OCI-LY3 (cell line): ENCODE results near the gene HMCN1.

ENCODE experiments used
- EZH2phosphoT487 ChIP-seq: fragments of 200-600 bp; shearing (Covaris generic); IDR thresholded peaks from 2 replicates; pipeline ENCODE4 v1.6.1; 2018; ENCODE audit warnings: antibody characterized with exemption, mixed run types, low read depth
- TF ChIP-seq, protein P1 (sequence below): fragments of 200-600, 300-600 bp; sonication (generic); IDR thresholded peaks from 2 replicates; pipeline ENCODE4 v1.5.1; 2014; ENCODE audit warnings: antibody characterized with exemption, low read length, low read depth

DNA sequence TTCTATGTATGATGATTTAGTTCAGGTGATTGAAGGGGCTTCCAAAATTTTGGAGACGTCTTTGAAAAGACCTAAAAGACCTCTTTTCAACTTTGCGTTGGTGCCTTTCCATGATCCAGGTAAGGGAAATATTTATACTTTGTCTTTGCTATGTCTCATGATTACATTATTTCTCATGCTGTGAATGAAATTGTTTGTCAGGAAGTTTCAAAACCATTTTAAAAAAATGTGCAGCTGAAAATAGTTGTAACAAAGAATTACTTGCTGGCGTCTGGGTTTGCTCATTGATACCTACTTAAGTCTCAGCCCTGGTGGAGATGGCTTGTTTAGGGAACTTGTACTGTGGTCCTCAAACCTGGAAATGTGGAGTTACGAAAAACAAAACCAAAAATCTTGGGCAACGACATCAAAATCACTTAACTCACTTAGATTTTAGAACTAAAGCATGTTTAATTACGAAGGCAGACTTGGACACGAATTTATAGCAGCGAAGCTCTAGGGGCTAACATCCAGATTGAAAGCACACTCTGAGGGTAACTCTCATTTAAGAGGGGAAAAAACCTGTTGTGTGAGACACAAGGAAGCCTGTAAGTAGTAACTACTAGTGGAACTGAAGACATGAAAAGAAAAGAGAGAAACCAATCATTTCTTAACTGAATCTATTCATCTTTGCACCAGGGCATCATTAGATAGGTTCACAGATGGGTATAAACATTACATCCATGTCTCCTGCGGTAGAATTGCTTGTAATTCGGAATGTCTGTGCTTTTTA is 924 bp downstream of the HMCN1 start:
- TF ChIP-seq, protein P1, sequence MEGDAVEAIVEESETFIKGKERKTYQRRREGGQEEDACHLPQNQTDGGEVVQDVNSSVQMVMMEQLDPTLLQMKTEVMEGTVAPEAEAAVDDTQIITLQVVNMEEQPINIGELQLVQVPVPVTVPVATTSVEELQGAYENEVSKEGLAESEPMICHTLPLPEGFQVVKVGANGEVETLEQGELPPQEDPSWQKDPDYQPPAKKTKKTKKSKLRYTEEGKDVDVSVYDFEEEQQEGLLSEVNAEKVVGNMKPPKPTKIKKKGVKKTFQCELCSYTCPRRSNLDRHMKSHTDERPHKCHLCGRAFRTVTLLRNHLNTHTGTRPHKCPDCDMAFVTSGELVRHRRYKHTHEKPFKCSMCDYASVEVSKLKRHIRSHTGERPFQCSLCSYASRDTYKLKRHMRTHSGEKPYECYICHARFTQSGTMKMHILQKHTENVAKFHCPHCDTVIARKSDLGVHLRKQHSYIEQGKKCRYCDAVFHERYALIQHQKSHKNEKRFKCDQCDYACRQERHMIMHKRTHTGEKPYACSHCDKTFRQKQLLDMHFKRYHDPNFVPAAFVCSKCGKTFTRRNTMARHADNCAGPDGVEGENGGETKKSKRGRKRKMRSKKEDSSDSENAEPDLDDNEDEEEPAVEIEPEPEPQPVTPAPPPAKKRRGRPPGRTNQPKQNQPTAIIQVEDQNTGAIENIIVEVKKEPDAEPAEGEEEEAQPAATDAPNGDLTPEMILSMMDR = no peak
- TF ChIP-seq EZH2phosphoT487 = no peak
